ENCODE results near the gene CACNA1H. TPM values are rescaled to one million over a fixed set of nuclear protein-coding genes. Genes with fewer than 3 reads are reported as not detected.
"Not testable (repeated sequence)": the region's sequence is repeated elsewhere in the genome, so short reads cannot be mapped to it uniquely, and the experiment has no call there.

The CACNA1H gene
- total and polyA plus RNA-seq, 11 donors = 1.6 to 14.6 (median 3.2) TPM

DNA sequence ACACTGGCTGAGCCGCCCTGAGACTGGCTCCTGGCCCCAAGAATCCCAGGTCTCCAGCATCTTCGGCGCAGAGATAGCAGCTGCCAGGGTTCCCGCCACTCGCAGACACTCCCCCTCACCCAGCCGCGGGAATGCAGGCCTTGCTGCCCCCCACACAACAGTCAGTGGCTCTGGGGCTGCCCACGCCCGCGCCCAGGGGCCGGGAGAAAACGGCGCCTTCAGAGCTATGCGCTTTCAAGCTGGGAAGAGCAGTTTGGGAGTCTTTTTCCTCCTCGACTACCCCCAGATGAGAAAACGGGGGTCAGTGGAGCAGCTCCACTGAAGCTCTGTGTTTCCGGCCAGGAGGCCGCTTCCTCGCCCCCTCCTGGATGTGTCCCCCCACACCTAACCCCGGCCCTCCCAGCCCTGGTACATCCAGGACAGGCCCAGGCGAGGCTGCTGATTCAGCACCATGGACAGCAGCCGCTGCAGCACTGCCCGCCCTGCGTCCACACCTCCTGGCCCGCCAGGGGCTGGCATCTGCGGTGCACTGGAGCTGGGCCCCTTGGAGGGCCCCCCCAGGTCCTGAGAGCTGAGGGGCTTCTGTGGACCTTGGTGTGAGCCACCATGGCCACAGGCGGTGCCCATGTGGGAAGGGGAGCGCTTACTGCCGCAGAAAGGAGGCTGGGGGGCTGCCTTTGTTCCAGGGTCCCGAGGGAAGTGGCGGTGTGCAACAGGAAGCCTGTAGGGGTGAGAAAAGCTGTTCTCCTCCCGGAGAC lies 35.7 kb downstream of the CACNA1H start:
- ATAC-seq (peak; percentile 66 to 81 (median 72)), DNase-seq (peak in 4 of 5 donors; percentile 46 to 58 (median 53))
- Histone ChIP-seq H3K27me3 (peaks cover 0 to 3% (median 0%) of the 10 kb centered on the region in 9 donors), H3K4me1 (peaks cover 0 to under 1% (median 0%) of the 10 kb centered on the region in 12 donors), H3K9me3 (no peaks in the 10 kb centered on the region), H3K36me3 (no peaks in the 10 kb centered on the region), H3K27ac (peak overlapping the region in 1 of 12 donors; percentile 16), H3K4me3 (no peak overlapping the region)
- TF ChIP-seq, protein P1, sequence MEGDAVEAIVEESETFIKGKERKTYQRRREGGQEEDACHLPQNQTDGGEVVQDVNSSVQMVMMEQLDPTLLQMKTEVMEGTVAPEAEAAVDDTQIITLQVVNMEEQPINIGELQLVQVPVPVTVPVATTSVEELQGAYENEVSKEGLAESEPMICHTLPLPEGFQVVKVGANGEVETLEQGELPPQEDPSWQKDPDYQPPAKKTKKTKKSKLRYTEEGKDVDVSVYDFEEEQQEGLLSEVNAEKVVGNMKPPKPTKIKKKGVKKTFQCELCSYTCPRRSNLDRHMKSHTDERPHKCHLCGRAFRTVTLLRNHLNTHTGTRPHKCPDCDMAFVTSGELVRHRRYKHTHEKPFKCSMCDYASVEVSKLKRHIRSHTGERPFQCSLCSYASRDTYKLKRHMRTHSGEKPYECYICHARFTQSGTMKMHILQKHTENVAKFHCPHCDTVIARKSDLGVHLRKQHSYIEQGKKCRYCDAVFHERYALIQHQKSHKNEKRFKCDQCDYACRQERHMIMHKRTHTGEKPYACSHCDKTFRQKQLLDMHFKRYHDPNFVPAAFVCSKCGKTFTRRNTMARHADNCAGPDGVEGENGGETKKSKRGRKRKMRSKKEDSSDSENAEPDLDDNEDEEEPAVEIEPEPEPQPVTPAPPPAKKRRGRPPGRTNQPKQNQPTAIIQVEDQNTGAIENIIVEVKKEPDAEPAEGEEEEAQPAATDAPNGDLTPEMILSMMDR (IDR thresholded peaks at IDR 0.05) = no peak
- no peak for TF ChIP-seq POLR2A (IDR thresholded peaks at IDR 0.05)
- intact Hi-C loops (cut with DNase I) = no loop called here
- 41 to 53% (median 49%) methylated on average over 21 to 32 of the region's 32 CpGs for WGBS, 4 donors

DNA sequence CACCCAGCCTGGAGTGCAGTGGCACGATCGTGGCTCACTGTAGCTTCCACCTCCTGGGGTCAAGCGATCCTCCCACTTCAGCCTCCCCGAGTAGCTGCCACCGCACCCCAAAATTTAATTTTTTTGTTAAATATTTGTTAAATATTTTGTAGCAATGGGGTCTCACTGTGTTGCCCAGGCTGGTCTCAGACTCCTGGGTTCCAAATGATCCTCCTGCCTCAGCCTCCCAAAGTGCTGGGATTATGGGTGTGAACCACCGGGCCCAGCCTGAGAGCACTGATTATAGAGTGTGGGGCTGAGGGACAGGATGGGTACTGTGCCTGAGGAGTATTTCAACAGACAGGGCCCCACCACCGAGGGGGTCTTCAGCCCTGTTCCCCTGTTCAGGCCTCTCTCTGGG lies 36.5 kb downstream of the CACNA1H start:
- Histone ChIP-seq H3K4me1 (peaks cover 0 to 2% (median 0%) of the 10 kb centered on the region in 12 donors), H3K27ac (peak overlapping the region in 1 of 12 donors; percentile 17)
- ATAC-seq = no peak

DNA sequence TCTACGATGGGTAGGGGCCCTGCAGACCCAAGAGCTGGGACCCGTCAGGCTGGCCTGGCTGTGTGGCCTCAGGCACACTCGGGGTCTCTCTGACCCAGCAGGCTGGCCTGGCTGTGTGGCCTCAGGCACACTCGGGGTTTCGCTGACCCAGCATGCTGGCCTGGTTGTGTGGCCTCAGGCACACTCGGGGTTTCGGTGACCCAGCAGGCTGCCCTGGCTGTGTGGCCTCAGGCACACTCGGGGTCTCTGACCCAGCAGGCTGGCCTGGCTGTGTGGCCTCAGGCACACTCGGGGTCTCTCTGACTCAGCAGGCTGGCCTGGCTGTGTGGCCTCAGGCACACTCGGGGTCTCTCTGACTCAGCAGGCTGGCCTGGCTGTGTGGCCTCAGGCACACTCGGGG lies 37.9 kb downstream of the CACNA1H start:
- H3K27ac ChIP-seq = peak overlapping the region in 1 of 12 donors; percentile 16
- not testable (repeated sequence) for H3K4me1 ChIP-seq, H3K27me3 ChIP-seq, H3K36me3 ChIP-seq, DNase-seq, H3K4me3 ChIP-seq, H3K9me3 ChIP-seq, ATAC-seq
- 67 to 91% (median 80%) methylated on average over 4 to 11 of the region's 11 CpGs for WGBS, 4 donors
- intact Hi-C loops (cut with DNase I) = loop anchor here in 1 of 10 donors (10.0 kb wide), 1 partner anchor 376 kb away; no protein-coding TSS in a partner anchor

More for the DNA sequence above, 36.5 kb downstream of the CACNA1H start:
- WGBS, 4 donors = 72 to 78% (median 75%) methylated on average over 7 of the region's 7 CpGs
- H3K36me3 ChIP-seq = no peaks in the 10 kb centered on the region
- DNase-seq = no peak
- no peaks in the 10 kb centered on the region for H3K9me3 ChIP-seq
- H3K27me3 ChIP-seq = peaks cover 0 to 2% (median 0%) of the 10 kb centered on the region in 9 donors
- H3K4me3 ChIP-seq = no peak overlapping the region
- TF ChIP-seq, protein P1 (IDR thresholded peaks at IDR 0.05) = no peak
- no peak for TF ChIP-seq POLR2A (IDR thresholded peaks at IDR 0.05)
- intact Hi-C loops (cut with DNase I) = no loop called here

DNA sequence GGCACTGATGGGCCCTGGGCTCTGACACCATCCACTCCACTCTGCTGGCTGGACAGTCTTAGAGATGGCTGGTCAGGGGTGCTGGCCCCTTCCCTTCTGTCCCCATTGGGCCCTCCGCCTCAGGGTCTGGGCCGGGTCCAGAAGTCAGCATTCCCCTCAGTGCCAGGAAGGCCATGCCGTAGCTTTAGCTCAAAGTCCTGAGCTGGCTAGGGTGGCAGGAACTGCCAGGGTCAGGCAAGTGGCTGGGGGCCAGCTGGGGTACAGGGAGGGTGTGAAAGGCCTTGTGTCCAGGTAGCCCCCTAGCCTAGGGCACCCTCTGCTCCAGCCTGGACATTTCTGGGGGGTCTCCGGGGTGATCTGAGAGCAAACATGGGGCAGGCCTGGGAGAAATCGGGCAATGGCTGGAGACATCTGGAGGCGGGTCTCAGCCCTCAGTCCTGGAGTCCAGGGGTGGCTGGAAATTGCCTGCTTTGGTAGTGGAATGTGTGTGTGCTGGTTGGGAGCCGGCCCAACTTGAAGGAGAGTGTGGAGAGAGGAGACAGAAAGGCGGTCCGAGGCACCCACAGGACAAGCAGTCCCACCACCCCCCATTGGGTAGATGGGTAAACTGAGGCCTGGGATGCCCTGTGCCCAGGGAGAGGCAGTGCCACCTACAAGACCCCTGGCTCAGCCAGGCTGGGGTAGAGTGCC lies 39.6 kb downstream of the CACNA1H start:
- no peaks in the 10 kb centered on the region for H3K36me3 ChIP-seq
- no peaks in the 10 kb centered on the region for H3K9me3 ChIP-seq
- no peak overlapping the region for H3K4me3 ChIP-seq
- TF ChIP-seq, protein P1 (IDR thresholded peaks at IDR 0.05) = no peak
- TF ChIP-seq POLR2A (IDR thresholded peaks at IDR 0.05) = no peak
- peak overlapping the region in 1 of 12 donors; percentile 80 for H3K27ac ChIP-seq
- intact Hi-C loops (cut with DNase I) = loop anchor here in 3 of 10 donors (2.0 to 10.0 kb wide), 3 partner anchors 84 to 378 kb away; no protein-coding TSS in a partner anchor
- peaks cover 0 to 6% (median 0%) of the 10 kb centered on the region in 12 donors for H3K4me1 ChIP-seq
- H3K27me3 ChIP-seq = peaks cover 0 to 9% (median 0%) of the 10 kb centered on the region in 9 donors
- no peak for ATAC-seq
- WGBS, 4 donors = 69 to 78% (median 73%) methylated on average over 6 to 9 of the region's 9 CpGs
- no peak for DNase-seq

Data from heart left ventricle (tissue), 16 donors.